Neuronal stem cell (in vitro differentiated cells): Measurements from ENCODE around the gene SLC39A11.

ENCODE experiments used
- DNase-seq: peaks from one replicate; pipeline ENCODE4 v3.0.0-alpha.2; 2013; ENCODE audit warnings: low spot score
- H2AFZ ChIP-seq: one replicate; pipeline ENCODE4 v1.6.1; 2013; ENCODE audit warnings: mild to moderate bottlenecking, low read length, inconsistent platforms
- H2AK5ac ChIP-seq: 2 replicates; pipeline ENCODE4 v1.6.1; 2013; ENCODE audit warnings: low read depth, mild to moderate bottlenecking, inconsistent platforms, low read length, moderate library complexity, mixed read lengths
- H2BK120ac ChIP-seq: 2 replicates; pipeline ENCODE4 v1.6.1; 2013; ENCODE audit warnings: low read depth, mild to moderate bottlenecking, inconsistent platforms, low read length, moderate library complexity, mixed read lengths
- H2BK12ac ChIP-seq: one replicate; pipeline ENCODE4 v1.6.1; 2013; ENCODE audit warnings: low read length, inconsistent platforms
- H2BK15ac ChIP-seq: 2 replicates; pipeline ENCODE4 v1.6.1; 2013; ENCODE audit warnings: mild to moderate bottlenecking, low read length, inconsistent platforms, mixed read lengths
- H2BK5ac ChIP-seq: one replicate; pipeline ENCODE4 v1.6.1; 2013; ENCODE audit warnings: inconsistent platforms, mild to moderate bottlenecking, low read length, moderate library complexity
- H3K14ac ChIP-seq: one replicate; pipeline ENCODE4 v1.6.1; 2013; ENCODE audit warnings: low read length, inconsistent platforms
- H3K18ac ChIP-seq: 2 replicates; pipeline ENCODE4 v1.6.1; 2013; ENCODE audit warnings: low read length, inconsistent platforms
- H3K23ac ChIP-seq: 2 replicates; pipeline ENCODE4 v1.6.1; 2013; ENCODE audit warnings: low read depth, mild to moderate bottlenecking, mixed read lengths, low read length, inconsistent platforms; ENCODE audit not compliant: poor library complexity
- H3K27ac ChIP-seq: replicated peaks from 3 replicates; pipeline ENCODE4 v1.5.1; 2013; ENCODE audit warnings: low read length, inconsistent platforms
- H3K27me3 ChIP-seq, 3 experiments: 2 replicates each; pipeline ENCODE4 v1.6.1; 2013; ENCODE audit warnings: low read length in 3 of 3, mild to moderate bottlenecking in 2 of 3, inconsistent platforms in 1 of 3, low read depth in 1 of 3, mixed read lengths in 1 of 3, moderate library complexity in 1 of 3; ENCODE audit not compliant: control insufficient read depth in 3 of 3, insufficient read depth in 3 of 3
- H3K36me3 ChIP-seq, 2 donors: replicated peaks in 1 of 2; 2 replicates each; pipeline ENCODE4 v1.6.1; 2013; ENCODE audit warnings: low read length in 2 of 2; ENCODE audit not compliant: control insufficient read depth in 2 of 2, insufficient read depth in 2 of 2
- H3K4ac ChIP-seq: 2 replicates; pipeline ENCODE4 v1.6.1; 2013; ENCODE audit warnings: inconsistent platforms, mild to moderate bottlenecking, low read length, moderate library complexity
- H3K4me1 ChIP-seq, 2 donors: 1 replicate in 1 of 2; 2 replicates in 1 of 2; pipeline ENCODE4 v1.6.1; 2013; ENCODE audit warnings: low read length in 2 of 2, low read depth in 1 of 2; ENCODE audit not compliant: control insufficient read depth in 2 of 2, insufficient read depth in 1 of 2
- H3K4me2 ChIP-seq: one replicate; pipeline ENCODE4 v1.6.1; 2013; ENCODE audit warnings: mild to moderate bottlenecking, low read length, inconsistent platforms; ENCODE audit not compliant: insufficient read depth, poor library complexity, severe bottlenecking
- H3K4me3 ChIP-seq, 2 donors: 2 replicates each; pipeline ENCODE4 v1.5.1; 2013; ENCODE audit warnings: low read length in 2 of 2, mild to moderate bottlenecking in 2 of 2, inconsistent platforms in 1 of 2, moderate library complexity in 1 of 2
- H3K79me1 ChIP-seq: one replicate; pipeline ENCODE4 v1.6.1; 2013; ENCODE audit warnings: low read depth, mild to moderate bottlenecking, inconsistent platforms, low read length, moderate library complexity
- H3K9ac ChIP-seq: one replicate; pipeline ENCODE4 v1.6.1; 2013; ENCODE audit warnings: mild to moderate bottlenecking, low read depth, low read length, inconsistent platforms; ENCODE audit not compliant: poor library complexity
- H3K9me3 ChIP-seq, 2 donors: replicated peaks in 1 of 2; 2 replicates each; pipeline versions ENCODE3 to v1.6.1; 2013; ENCODE audit warnings: low read length in 2 of 2, mild to moderate bottlenecking in 2 of 2, inconsistent platforms in 1 of 2, low read depth in 1 of 2, mixed read lengths in 1 of 2, moderate library complexity in 1 of 2; ENCODE audit not compliant: control insufficient read depth in 2 of 2, insufficient read depth in 1 of 2
- H4K8ac ChIP-seq: one replicate; pipeline ENCODE4 v1.6.1; 2013; ENCODE audit warnings: low read depth, mild to moderate bottlenecking, inconsistent platforms, low read length, moderate library complexity
- H4K91ac ChIP-seq: one replicate; pipeline ENCODE4 v1.6.1; 2013; ENCODE audit warnings: low read length, low read depth, mild to moderate bottlenecking, inconsistent platforms; ENCODE audit not compliant: poor library complexity
- WGBS, 2 donors: extraction: QIAGEN DNeasy Blood & Tissue Kit; methylation state at CpG; one replicate each; pipeline ENCODE4 v1.1.7; 2013; ENCODE audit warnings: missing lambda C conversion rate in 2 of 2, mixed read lengths in 1 of 2; ENCODE audit not compliant: insufficient read length in 2 of 2, insufficient replicate concordance in 1 of 2; ENCODE audit errors: extremely low coverage in 2 of 2; 5-methylcytosine and 5-hydroxymethylcytosine counted together

The SLC39A11 gene

DNA sequence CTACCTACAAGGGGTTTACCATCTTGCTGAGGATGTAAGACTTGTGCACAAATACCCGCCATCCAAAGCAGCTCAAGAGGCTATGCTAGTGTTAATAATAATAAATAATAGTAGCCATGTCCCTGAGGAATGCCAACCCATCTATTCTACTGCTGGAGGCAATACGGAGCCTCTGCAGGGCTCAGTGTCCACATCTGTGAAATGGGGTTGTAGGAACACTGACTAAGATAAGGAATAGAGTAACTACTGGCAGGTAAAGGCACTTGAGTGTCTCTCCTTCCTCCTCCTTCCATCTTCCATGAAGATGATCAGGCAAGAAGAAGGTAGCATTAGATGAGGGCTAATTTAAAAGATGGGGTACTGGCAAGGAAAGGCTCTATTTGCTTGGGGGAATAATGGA lies 295.3 kb downstream of the SLC39A11 start:
- Histone ChIP-seq H4K8ac (no peak overlapping the region), H3K4me3 (no peak overlapping the region), H2AK5ac (no peak overlapping the region), H2BK120ac (no peak overlapping the region), H3K9ac (no peak overlapping the region), H3K14ac (no peak overlapping the region), H3K4me1 (no peaks in the 10 kb centered on the region), H3K23ac (no peak overlapping the region), H3K18ac (no peak overlapping the region), H2BK5ac (no peak overlapping the region), H2AFZ (no peak overlapping the region), H3K79me1 (no peaks in the 10 kb centered on the region), H3K27ac (no peak overlapping the region), H3K4ac (no peak overlapping the region), H4K91ac (no peak overlapping the region), H3K36me3 (no peaks in the 10 kb centered on the region), H3K4me2 (no peak overlapping the region), H3K9me3 (peaks cover 7 to 23% of the 10 kb centered on the region in 2 donors), H2BK15ac (no peak overlapping the region), H2BK12ac (no peak overlapping the region), H3K27me3 (no peaks in the 10 kb centered on the region)
- WGBS, 2 donors: no CpG with 5 or more reads among the region's 2 CpGs
- DNase-seq: no peak

GRCh38 chr17:72795941-72796340 lies 296.5 kb downstream of the SLC39A11 start:
- Histone ChIP-seq H3K9me3 (peaks cover 9 to 23% of the 10 kb centered on the region in 2 donors), H3K18ac (no peak overlapping the region), H2BK5ac (no peak overlapping the region), H3K27me3 (no peaks in the 10 kb centered on the region), H3K79me1 (no peaks in the 10 kb centered on the region), H2BK12ac (no peak overlapping the region), H2AFZ (no peak overlapping the region), H3K4me3 (no peak overlapping the region), H3K9ac (no peak overlapping the region), H4K91ac (no peak overlapping the region), H4K8ac (no peak overlapping the region), H3K14ac (no peak overlapping the region), H3K27ac (no peak overlapping the region), H2BK15ac (no peak overlapping the region), H2BK120ac (no peak overlapping the region), H3K4ac (no peak overlapping the region), H3K23ac (peak overlapping the region; percentile 17), H3K36me3 (no peaks in the 10 kb centered on the region), H3K4me1 (no peaks in the 10 kb centered on the region), H3K4me2 (no peak overlapping the region), H2AK5ac (no peak overlapping the region)
- no CpG with 5 or more reads among the region's 5 CpGs for WGBS, 2 donors
- no peak for DNase-seq

GRCh38 chr17:72794152-72794551 lies 298.3 kb downstream of the SLC39A11 start:
- H3K9ac ChIP-seq: no peak overlapping the region
- H3K4me1 ChIP-seq: no peaks in the 10 kb centered on the region
- H3K23ac ChIP-seq: no peak overlapping the region
- no peak overlapping the region for H2BK5ac ChIP-seq
- no peak overlapping the region for H2BK15ac ChIP-seq
- H3K4me2 ChIP-seq: no peak overlapping the region
- no peak overlapping the region for H2AFZ ChIP-seq
- no peak overlapping the region for H3K27ac ChIP-seq
- no peaks in the 10 kb centered on the region for H3K36me3 ChIP-seq
- no peak overlapping the region for H3K14ac ChIP-seq
- no peak overlapping the region for H4K8ac ChIP-seq
- no peak overlapping the region for H3K4me3 ChIP-seq
- no peaks in the 10 kb centered on the region for H3K79me1 ChIP-seq
- no peak for DNase-seq
- WGBS, 2 donors: no CpG with 5 or more reads among the region's 5 CpGs
- no peak overlapping the region for H2AK5ac ChIP-seq
- H4K91ac ChIP-seq: no peak overlapping the region
- no peak overlapping the region for H2BK120ac ChIP-seq
- no peak overlapping the region for H3K18ac ChIP-seq
- H3K9me3 ChIP-seq: peaks cover 10 to 21% of the 10 kb centered on the region in 2 donors
- H3K4ac ChIP-seq: no peak overlapping the region
- no peak overlapping the region for H2BK12ac ChIP-seq
- H3K27me3 ChIP-seq: no peaks in the 10 kb centered on the region

DNA sequence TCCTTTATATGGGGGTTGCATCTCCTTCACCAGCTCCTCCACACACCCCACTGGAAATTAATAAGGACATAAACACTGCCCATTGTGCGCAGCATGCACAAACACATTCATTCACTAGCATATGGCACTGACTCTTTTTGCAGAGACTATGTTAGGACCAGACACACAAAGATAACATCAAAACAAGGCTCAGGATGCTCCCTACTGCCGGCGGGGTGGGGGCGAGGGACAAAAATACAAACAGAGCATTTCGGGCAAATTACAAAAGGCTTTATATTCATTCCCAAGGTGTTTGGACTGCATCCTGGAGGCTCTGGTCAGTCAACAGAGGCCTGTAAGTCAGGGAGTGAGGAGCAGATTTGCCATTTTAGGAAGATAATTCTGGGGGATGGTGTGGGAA lies 299.7 kb downstream of the SLC39A11 start:
- H3K9ac ChIP-seq: no peak overlapping the region
- no peak overlapping the region for H2BK12ac ChIP-seq
- no peak overlapping the region for H3K14ac ChIP-seq
- H3K4me1 ChIP-seq: peaks cover 2% of the 10 kb centered on the region in 2 donors
- peaks cover 10 to 16% of the 10 kb centered on the region in 2 donors for H3K9me3 ChIP-seq
- H2BK15ac ChIP-seq: no peak overlapping the region
- H3K27ac ChIP-seq: no peak overlapping the region
- no peak overlapping the region for H3K18ac ChIP-seq
- H3K27me3 ChIP-seq: no peaks in the 10 kb centered on the region
- no CpG with 5 or more reads among the region's 5 CpGs for WGBS, 2 donors
- no peaks in the 10 kb centered on the region for H3K36me3 ChIP-seq
- H3K79me1 ChIP-seq: no peaks in the 10 kb centered on the region
- H3K23ac ChIP-seq: no peak overlapping the region
- no peak overlapping the region for H3K4me2 ChIP-seq
- DNase-seq: no peak
- no peak overlapping the region for H4K91ac ChIP-seq
- H3K4ac ChIP-seq: no peak overlapping the region
- no peak overlapping the region for H2BK5ac ChIP-seq
- H2AK5ac ChIP-seq: no peak overlapping the region
- H3K4me3 ChIP-seq: no peak overlapping the region
- H2AFZ ChIP-seq: no peak overlapping the region
- no peak overlapping the region for H4K8ac ChIP-seq
- no peak overlapping the region for H2BK120ac ChIP-seq
